HUES48 (cell line): Measurements from ENCODE around the gene ASPM.
"Not testable (repeated sequence)": the region's sequence is repeated elsewhere in the genome, so short reads cannot be mapped to it uniquely, and the experiment has no call there.

ENCODE experiments used
- H3K27ac ChIP-seq: one replicate; pipeline ENCODE4 v1.7.0; 2013; ENCODE audit warnings: low read depth, low read length, inconsistent platforms
- H3K27me3 ChIP-seq: 2 replicates; pipeline ENCODE4 v1.6.1; 2013; ENCODE audit warnings: mild to moderate bottlenecking, low read length; ENCODE audit not compliant: control insufficient read depth, insufficient read depth
- H3K36me3 ChIP-seq: 2 replicates; pipeline ENCODE4 v1.6.1; 2013; ENCODE audit warnings: low read length; ENCODE audit not compliant: control insufficient read depth, insufficient read depth
- H3K4me1 ChIP-seq: 2 replicates; pipeline ENCODE4 v1.6.1; 2013; ENCODE audit warnings: mild to moderate bottlenecking, low read length; ENCODE audit not compliant: control insufficient read depth, insufficient read depth
- H3K4me3 ChIP-seq: 2 replicates; pipeline ENCODE4 v1.5.1; 2013; ENCODE audit warnings: mild to moderate bottlenecking, low read depth, low read length
- H3K9ac ChIP-seq: 2 replicates; pipeline ENCODE4 v1.6.1; 2013; ENCODE audit warnings: mild to moderate bottlenecking, low read depth, low read length, moderate library complexity
- H3K9me3 ChIP-seq: 2 replicates; pipeline ENCODE4 v1.6.1; 2013; ENCODE audit warnings: low read length; ENCODE audit not compliant: control insufficient read depth, insufficient read depth

Gene ASPM

DNA sequence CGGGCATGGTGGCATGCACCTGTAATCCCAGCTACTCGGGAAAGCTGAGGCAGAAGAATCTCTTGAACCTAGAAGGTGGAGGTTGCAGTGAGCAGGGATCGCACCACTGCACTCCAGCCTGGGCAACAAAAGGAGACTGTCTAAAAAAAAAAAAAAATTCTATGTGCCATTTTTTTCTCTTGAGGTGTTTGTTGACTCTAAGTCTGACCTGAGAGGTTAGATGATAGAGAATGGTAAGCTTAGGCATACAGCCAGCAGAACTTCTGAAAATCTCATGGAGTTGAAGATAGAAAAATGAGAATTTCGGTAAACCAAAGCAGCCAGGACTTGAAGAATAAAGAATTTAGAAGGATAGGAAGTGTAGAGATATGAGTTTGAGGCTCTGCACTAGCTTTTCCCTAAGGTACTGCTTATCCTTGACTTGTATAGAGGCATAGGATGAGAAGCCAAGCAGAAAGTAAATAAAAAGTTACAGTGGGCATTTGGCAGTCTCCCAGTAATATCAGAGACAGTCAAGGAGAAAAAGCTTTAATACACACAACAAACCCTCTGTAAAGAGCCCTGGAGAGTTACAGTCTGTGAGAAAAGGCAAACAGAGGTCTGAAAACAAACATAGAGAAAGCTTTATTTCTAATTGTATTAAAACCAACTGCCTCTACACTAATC, 103.7 kb downstream of the ASPM start:
- no peak overlapping the region for H3K4me3 ChIP-seq
- H3K4me1 ChIP-seq: no peaks in the 10 kb centered on the region
- H3K9me3 ChIP-seq: no peaks in the 10 kb centered on the region
- no peaks in the 10 kb centered on the region for H3K27me3 ChIP-seq
- no peak overlapping the region for H3K9ac ChIP-seq
- H3K27ac ChIP-seq: no peak overlapping the region
- no peaks in the 10 kb centered on the region for H3K36me3 ChIP-seq

- Histone ChIP-seq H3K36me3 (no peaks in the 10 kb centered on the region), H3K4me1 (no peaks in the 10 kb centered on the region), H3K9me3 (no peaks in the 10 kb centered on the region), H3K27me3 (no peaks in the 10 kb centered on the region), H3K27ac (no peak overlapping the region), H3K9ac (no peak overlapping the region), H3K4me3 (no peak overlapping the region)
Measured at GRCh38 chr1:197041486-197042353, 104.7 kb downstream of the ASPM start.

DNA sequence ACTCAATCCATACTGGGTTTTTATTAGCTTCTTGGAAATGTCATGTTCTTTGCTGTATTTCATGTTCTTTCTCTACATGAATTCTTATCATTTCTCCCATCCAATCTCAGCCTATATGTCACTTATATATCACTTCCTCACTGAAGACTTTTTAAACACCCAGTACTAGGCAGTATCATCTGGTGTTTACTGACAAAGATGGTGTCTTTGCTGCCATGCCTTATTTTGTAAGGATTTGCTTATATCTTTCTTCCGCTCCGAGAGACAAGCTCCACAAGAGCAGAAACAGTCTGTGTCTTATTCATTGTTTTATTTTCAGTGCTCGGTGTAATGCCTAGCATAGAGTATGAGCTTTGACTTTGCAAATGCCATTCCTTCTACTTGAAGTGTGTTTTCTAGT, 109.6 kb downstream of the ASPM start:
- Histone ChIP-seq H3K4me1 (no peaks in the 10 kb centered on the region), H3K27me3 (no peaks in the 10 kb centered on the region), H3K27ac (no peak overlapping the region), H3K4me3 (no peak overlapping the region), H3K9ac (no peak overlapping the region), H3K36me3 (no peaks in the 10 kb centered on the region), H3K9me3 (no peaks in the 10 kb centered on the region)

- not testable (repeated sequence) for H3K4me3 ChIP-seq, H3K9me3 ChIP-seq, H3K4me1 ChIP-seq
Measured at GRCh38 chr1:197034631-197035339, 111.7 kb downstream of the ASPM start.

More at GRCh38 chr1:197034631-197035339, 111.7 kb downstream of the ASPM start:
- not testable (repeated sequence) for H3K27me3 ChIP-seq, H3K36me3 ChIP-seq, H3K27ac ChIP-seq, H3K9ac ChIP-seq
